HTERT RPE-1 (cell line): ENCODE measurements around the gene GTF3C5.
"Not testable (repeated sequence)": the region's sequence is repeated elsewhere in the genome, so short reads cannot be mapped to it uniquely, and the experiment has no call there.

ENCODE experiments used
- in situ Hi-C: fragments of 300-500 bp; cut with MboI; formaldehyde crosslinking; loops from 4 replicates; pipeline ENCODE4 v1.14.3; 2020; ENCODE audit warnings: low sequenced_read_pairs

The GTF3C5 gene

GRCh38 chr9:133030317-133031129, at the start of gene GTF3C5:
TSS of gene GTF3C5 (plus strand) at chr9:133030997. CDS start at chr9:133031012, 15 bp downstream.
- in situ Hi-C loops = no loop called here

GRCh38 chr9:132982458-132982857, 48.3 kb upstream of the GTF3C5 start:
- in situ Hi-C loops = no loop called here

GRCh38 chr9:132983491-132984201, 47.2 kb upstream of the GTF3C5 start:
- in situ Hi-C loops = no loop called here

- in situ Hi-C loops = no loop called here
Measured at GRCh38 chr9:132984202-132985070, 46.4 kb upstream of the GTF3C5 start.

- in situ Hi-C loops = no loop called here
Measured at GRCh38 chr9:132985071-132985350, 45.8 kb upstream of the GTF3C5 start.

- in situ Hi-C loops = no loop called here
Measured at GRCh38 chr9:132985489-132985888, 45.3 kb upstream of the GTF3C5 start.

GRCh38 chr9:132986114-132986513, 44.7 kb upstream of the GTF3C5 start:
- in situ Hi-C loops = no loop called here

- in situ Hi-C loops = no loop called here
Measured at GRCh38 chr9:132986640-132987620, 43.9 kb upstream of the GTF3C5 start.

GRCh38 chr9:132988244-132989013, 42.4 kb upstream of the GTF3C5 start:
- in situ Hi-C loops = no loop called here

GRCh38 chr9:132989014-132989310, 41.8 kb upstream of the GTF3C5 start:
- in situ Hi-C loops = no loop called here

- in situ Hi-C loops = no loop called here
Measured at GRCh38 chr9:132989414-132989996, 41.3 kb upstream of the GTF3C5 start.

GRCh38 chr9:132989998-132990557, 40.7 kb upstream of the GTF3C5 start:
- in situ Hi-C loops = not testable (repeated sequence)

- in situ Hi-C loops = no loop called here
Measured at GRCh38 chr9:132990781-132991180, 40.0 kb upstream of the GTF3C5 start.

- in situ Hi-C loops = no loop called here
Measured at GRCh38 chr9:132991351-132992300, 39.2 kb upstream of the GTF3C5 start.

- in situ Hi-C loops = no loop called here
Measured at GRCh38 chr9:132993511-132993939, 37.3 kb upstream of the GTF3C5 start.

- in situ Hi-C loops = no loop called here
Measured at GRCh38 chr9:132994410-132995120, 36.2 kb upstream of the GTF3C5 start.

GRCh38 chr9:132995121-132995420, 35.7 kb upstream of the GTF3C5 start:
- in situ Hi-C loops = no loop called here
